ENCODE data around the gene LZTS2. TPM values are rescaled to one million over a fixed set of nuclear protein-coding genes. Genes with fewer than 3 reads are reported as not detected.

Gene LZTS2
- total RNA-seq, 2 donors from 2014 or later, result 12.0 to 14.1 TPM

GRCh38 chr10:101054876-101055275, 55.3 kb downstream of the LZTS2 start:
- Mint-ChIP-seq H3K9me3 (no peaks in the 10 kb centered on the region), H3K4me3 (no peak overlapping the region), H3K36me3 (ENCODE audit: insufficient read depth in 2 of 2) (peaks cover 0 to 4% of the 10 kb centered on the region in 2 donors), H3K27me3 (ENCODE audit: low read depth) (peaks cover 12% of the 10 kb centered on the region), H3K4me1 (ENCODE audit: low read depth) (peaks cover 30% of the 10 kb centered on the region), H3K27ac (no peak overlapping the region)
- no peak for DNase-seq
- ATAC-seq (replicated peaks in 1 of 2), result no peak

GRCh38 chr10:101055411-101055810, 55.8 kb downstream of the LZTS2 start:
- no peak overlapping the region for H3K27ac Mint-ChIP-seq
- H3K27me3 Mint-ChIP-seq (ENCODE audit: low read depth), result peaks cover 8% of the 10 kb centered on the region
- peaks cover 33% of the 10 kb centered on the region for H3K4me1 Mint-ChIP-seq (ENCODE audit: low read depth)
- no peak for DNase-seq
- no peaks in the 10 kb centered on the region for H3K9me3 Mint-ChIP-seq
- H3K4me3 Mint-ChIP-seq, result no peak overlapping the region
- ATAC-seq (replicated peaks in 1 of 2), result no peak
- H3K36me3 Mint-ChIP-seq (ENCODE audit: insufficient read depth in 2 of 2), result peaks cover 0 to 4% of the 10 kb centered on the region in 2 donors

GRCh38 chr10:101056365-101057151, 57.0 kb downstream of the LZTS2 start:
- H3K36me3 Mint-ChIP-seq (ENCODE audit: insufficient read depth in 2 of 2), result peaks cover 0 to 4% of the 10 kb centered on the region in 2 donors
- no peak overlapping the region for H3K4me3 Mint-ChIP-seq
- DNase-seq, result no peak
- no peak overlapping the region for H3K27ac Mint-ChIP-seq
- no peak for ATAC-seq (replicated peaks in 1 of 2)
- H3K4me1 Mint-ChIP-seq (ENCODE audit: low read depth), result peaks cover 28% of the 10 kb centered on the region
- no peaks in the 10 kb centered on the region for H3K27me3 Mint-ChIP-seq (ENCODE audit: low read depth)
- H3K9me3 Mint-ChIP-seq, result no peaks in the 10 kb centered on the region

Other genes starting within 250 kb of the LZTS2 start
- gene SLF2, start 86.8 kb upstream of the LZTS2 start, total RNA-seq, result 10 to 100 TPM; 47.4 to 52.6 TPM
- under 1 TPM; 0.53 to 0.79 TPM for gene SEMA4G, start 30.3 kb upstream of the LZTS2 start, total RNA-seq
- gene MRPL43, start 12.3 kb upstream of the LZTS2 start, total RNA-seq, result 10 to 100 TPM; 38.2 to 41.7 TPM
- gene TWNK, start 12.3 kb upstream of the LZTS2 start, total RNA-seq, result 10 to 100 TPM; 12.0 to 12.3 TPM
- gene PDZD7, start 31.3 kb downstream of the LZTS2 start, total RNA-seq, result under 1 TPM; 0.12 to 0.44 TPM
- 10 to 100 TPM; 23.5 to 24.2 TPM for gene SFXN3, start 31.4 kb downstream of the LZTS2 start, total RNA-seq
- gene KAZALD1, start 62.2 kb downstream of the LZTS2 start, total RNA-seq, result under 1 TPM; 0.49 to 0.53 TPM
- gene TLX1, start 131.5 kb downstream of the LZTS2 start, total RNA-seq, result not detected
- gene LBX1, start 229.7 kb downstream of the LZTS2 start, total RNA-seq, result not detected